Stimulated activated CD4-positive, alpha-beta T cell treated with anti-CD3 and anti-CD28 coated beads, Interleukin-12 subunit alpha, Interleukin-12 subunit beta, amount 100 ng/mL, for 4 hours (primary cell): ENCODE measurements around the gene FES.

Experiments
- DNase-seq: peaks from one replicate; pipeline ENCODE4 v3.0.0-alpha.2; 2020

The FES gene

GRCh38 chr15:90877315-90877714 lies 7.0 kb upstream of the FES start:
- DNase-seq = no peak

- no peak for DNase-seq
Observed at GRCh38 chr15:90877996-90878395, 6.3 kb upstream of the FES start.

GRCh38 chr15:90878660-90879059 lies 5.6 kb upstream of the FES start:
- no peak for DNase-seq

GRCh38 chr15:90879730-90880366 lies 4.5 kb upstream of the FES start:
- no peak for DNase-seq

- DNase-seq = no peak
Observed at GRCh38 chr15:90880381-90881145, 3.7 kb upstream of the FES start.

GRCh38 chr15:90881181-90881977 lies 2.9 kb upstream of the FES start:
- DNase-seq = no peak

- no peak for DNase-seq
Observed at GRCh38 chr15:90881978-90882721, 2.2 kb upstream of the FES start.

GRCh38 chr15:90882781-90883525 lies 1.4 kb upstream of the FES start:
- no peak for DNase-seq

GRCh38 chr15:90883526-90883975 lies 753 bp upstream of the FES start:
- DNase-seq = no peak

GRCh38 chr15:90884719-90885431 lies 571 bp downstream of the FES start:
- no peak for DNase-seq

GRCh38 chr15:90885432-90886290 lies 1.4 kb downstream of the FES start:
- DNase-seq = peak; percentile 86

GRCh38 chr15:90886291-90886614 lies 1.9 kb downstream of the FES start:
- no peak for DNase-seq

- DNase-seq = no peak
Observed at GRCh38 chr15:90887037-90887481, 2.8 kb downstream of the FES start.

- DNase-seq = no peak
Observed at GRCh38 chr15:90889313-90889730, 5.0 kb downstream of the FES start.

- DNase-seq = no peak
Observed at GRCh38 chr15:90889736-90890456, 5.6 kb downstream of the FES start.

- DNase-seq = no peak
Observed at GRCh38 chr15:90890839-90891238, 6.5 kb downstream of the FES start.

- DNase-seq = no peak
Observed at GRCh38 chr15:90891346-90891949, 7.1 kb downstream of the FES start.

- no peak for DNase-seq
Observed at GRCh38 chr15:90892023-90892422, 7.7 kb downstream of the FES start.

- DNase-seq = no peak
Observed at GRCh38 chr15:90892498-90893174, 8.3 kb downstream of the FES start.
